ENCODE results near the gene GNLY.
"Not testable (repeated sequence)": the region's sequence is repeated elsewhere in the genome, so short reads cannot be mapped to it uniquely, and the experiment has no call there.

Gene GNLY

GRCh38 chr2:85712849-85713612 lies 18.9 kb downstream of the GNLY start:
- no peak for TF ChIP-seq CTCF (IDR thresholded peaks at IDR 0.05; ENCODE audit: insufficient read depth, low read depth, low read length, missing control alignments)
- DNase-seq (ENCODE audit: low read depth), result no peak

GRCh38 chr2:85713836-85714235 lies 19.7 kb downstream of the GNLY start:
- no peak for DNase-seq (ENCODE audit: low read depth)
- H3K4me3 ChIP-seq (ENCODE audit: low read depth, low read length), result no peak overlapping the region
- no peak for TF ChIP-seq CTCF (IDR thresholded peaks at IDR 0.05; ENCODE audit: insufficient read depth, low read depth, low read length, missing control alignments)

More at GRCh38 chr2:85712849-85713612, 18.9 kb downstream of the GNLY start:
- H3K4me3 ChIP-seq (ENCODE audit: low read depth, low read length), result no peak overlapping the region

- not testable (repeated sequence) for H3K4me3 ChIP-seq (ENCODE audit: low read depth, low read length); DNase-seq (ENCODE audit: low read depth)
Measured at GRCh38 chr2:85714421-85714820, 20.3 kb downstream of the GNLY start.

- no peak for DNase-seq (ENCODE audit: low read depth)
- TF ChIP-seq CTCF (IDR thresholded peaks at IDR 0.05; ENCODE audit: insufficient read depth, low read depth, low read length, missing control alignments), result no peak
Measured at GRCh38 chr2:85714841-85715240, 20.7 kb downstream of the GNLY start.

GRCh38 chr2:85716346-85716914 lies 22.3 kb downstream of the GNLY start:
- H3K4me3 ChIP-seq (ENCODE audit: low read depth, low read length), result no peak overlapping the region
- no peak for TF ChIP-seq CTCF (IDR thresholded peaks at IDR 0.05; ENCODE audit: insufficient read depth, low read depth, low read length, missing control alignments)
- no peak for DNase-seq (ENCODE audit: low read depth)

More at GRCh38 chr2:85714841-85715240, 20.7 kb downstream of the GNLY start:
- no peak overlapping the region for H3K4me3 ChIP-seq (ENCODE audit: low read depth, low read length)

- TF ChIP-seq CTCF (IDR thresholded peaks at IDR 0.05; ENCODE audit: insufficient read depth, low read depth, low read length, missing control alignments), result no peak
- no peak overlapping the region for H3K4me3 ChIP-seq (ENCODE audit: low read depth, low read length)
- DNase-seq (ENCODE audit: low read depth), result no peak
Measured at GRCh38 chr2:85717308-85718008, 23.3 kb downstream of the GNLY start.

- no peak for DNase-seq (ENCODE audit: low read depth)
- H3K4me3 ChIP-seq (ENCODE audit: low read depth, low read length), result no peak overlapping the region
- no peak for TF ChIP-seq CTCF (IDR thresholded peaks at IDR 0.05; ENCODE audit: insufficient read depth, low read depth, low read length, missing control alignments)
Measured at GRCh38 chr2:85718009-85718391, 23.8 kb downstream of the GNLY start.
